OCI-LY3 (cell line): ENCODE data around the gene CPAMD8.

ENCODE experiments used
- CTCF ChIP-seq: fragments of 200-600, 300-600 bp; sonication (generic); IDR thresholded peaks from 2 replicates; pipeline ENCODE4 v1.5.1; 2014; ENCODE audit warnings: antibody characterized with exemption, low read length, low read depth
- EZH2phosphoT487 ChIP-seq: fragments of 200-600 bp; shearing (Covaris generic); IDR thresholded peaks from 2 replicates; pipeline ENCODE4 v1.6.1; 2018; ENCODE audit warnings: antibody characterized with exemption, mixed run types, low read depth

- TF ChIP-seq CTCF, result no peak
- TF ChIP-seq EZH2phosphoT487, result no peak
These were observed 153.9 kb downstream of the CPAMD8 start for GRCh38 chr19:16872728-16873127.
